ENCODE data around the gene UCKL1.

UCKL1 gene

DNA sequence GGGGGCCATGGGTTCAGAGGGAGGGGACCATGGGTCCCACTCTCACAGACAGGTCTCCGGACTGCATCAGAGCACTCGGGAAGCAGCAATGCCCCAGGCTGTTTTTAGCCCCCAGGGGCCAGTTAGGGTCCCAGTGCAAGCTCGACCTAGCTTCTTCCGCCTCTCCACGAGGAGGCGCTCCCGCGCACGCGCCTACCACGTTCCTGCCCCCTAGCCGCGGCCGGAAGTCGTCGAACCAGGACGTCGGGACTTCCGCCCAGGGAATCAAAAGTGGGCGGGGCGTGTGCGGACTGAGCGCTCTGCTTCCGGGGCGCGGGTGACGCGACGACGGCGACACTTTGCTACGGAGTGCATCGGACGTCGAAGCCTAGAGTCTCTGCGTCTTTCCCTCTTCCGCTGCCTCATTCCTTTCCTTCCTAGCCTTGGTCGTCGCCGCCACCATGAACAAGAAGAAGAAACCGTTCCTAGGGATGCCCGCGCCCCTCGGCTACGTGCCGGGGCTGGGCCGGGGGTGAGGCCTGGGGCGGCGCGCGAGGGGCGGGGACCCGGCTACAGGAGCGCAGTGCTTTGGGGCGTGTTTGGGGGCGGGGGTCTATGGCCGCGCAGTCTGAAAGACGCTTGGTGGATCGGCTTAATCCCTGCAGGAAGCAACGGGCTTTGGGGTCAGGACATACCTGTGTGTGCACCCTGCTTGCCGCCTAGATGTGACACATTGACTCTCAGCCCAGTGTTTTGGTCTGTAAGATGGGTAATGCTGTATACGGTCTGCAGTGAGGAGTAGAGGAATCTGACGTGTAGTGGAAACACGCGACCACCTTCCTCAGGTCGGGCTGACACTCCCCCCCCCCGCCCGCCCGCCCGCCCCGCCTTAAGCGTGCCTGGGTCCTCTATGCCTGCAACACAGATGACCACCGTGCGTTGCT, 24.9 kb upstream of the UCKL1 start, which contains the start of gene PRPF6:
Gene PRPF6, plus strand, starts transcription at position 327 of the 923 bp plus-strand sequence. Its CDS starts 114 bp downstream, at position 441.
- peak within 1 kb of the TSS; percentile 93 for H3K4me3 ChIP-seq (ENCODE audit: low read length)
- DNase-seq (ENCODE audit: low read depth), result peak; percentile 97
- TF ChIP-seq, protein P1, sequence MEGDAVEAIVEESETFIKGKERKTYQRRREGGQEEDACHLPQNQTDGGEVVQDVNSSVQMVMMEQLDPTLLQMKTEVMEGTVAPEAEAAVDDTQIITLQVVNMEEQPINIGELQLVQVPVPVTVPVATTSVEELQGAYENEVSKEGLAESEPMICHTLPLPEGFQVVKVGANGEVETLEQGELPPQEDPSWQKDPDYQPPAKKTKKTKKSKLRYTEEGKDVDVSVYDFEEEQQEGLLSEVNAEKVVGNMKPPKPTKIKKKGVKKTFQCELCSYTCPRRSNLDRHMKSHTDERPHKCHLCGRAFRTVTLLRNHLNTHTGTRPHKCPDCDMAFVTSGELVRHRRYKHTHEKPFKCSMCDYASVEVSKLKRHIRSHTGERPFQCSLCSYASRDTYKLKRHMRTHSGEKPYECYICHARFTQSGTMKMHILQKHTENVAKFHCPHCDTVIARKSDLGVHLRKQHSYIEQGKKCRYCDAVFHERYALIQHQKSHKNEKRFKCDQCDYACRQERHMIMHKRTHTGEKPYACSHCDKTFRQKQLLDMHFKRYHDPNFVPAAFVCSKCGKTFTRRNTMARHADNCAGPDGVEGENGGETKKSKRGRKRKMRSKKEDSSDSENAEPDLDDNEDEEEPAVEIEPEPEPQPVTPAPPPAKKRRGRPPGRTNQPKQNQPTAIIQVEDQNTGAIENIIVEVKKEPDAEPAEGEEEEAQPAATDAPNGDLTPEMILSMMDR (IDR thresholded peaks at IDR 0.05; ENCODE audit: insufficient read depth, low read depth, low read length, missing control alignments), result peak; percentile 78

DNA sequence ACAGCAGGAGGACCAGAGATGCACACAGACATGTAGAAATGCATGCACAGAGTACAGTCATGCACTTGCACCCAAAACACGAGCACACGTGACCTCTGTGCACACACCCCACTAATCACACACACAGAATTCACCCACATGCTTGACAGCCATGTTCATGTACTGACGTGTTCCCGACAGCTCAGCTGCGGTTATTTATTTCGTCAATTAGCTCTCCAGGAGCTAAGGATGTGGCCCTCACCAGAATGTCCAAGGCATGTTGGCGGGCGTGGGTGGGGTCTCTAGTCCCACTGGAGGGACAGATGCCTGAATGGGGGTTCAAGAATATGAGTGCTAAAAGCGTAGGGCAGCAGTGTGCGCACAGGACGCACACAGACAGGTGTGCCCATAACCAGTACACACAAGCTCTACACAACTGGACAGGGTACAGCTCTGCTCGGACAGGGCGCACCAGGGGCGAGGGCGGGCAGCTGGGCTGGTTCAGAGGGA, 24.1 kb upstream of the UCKL1 start:
- TF ChIP-seq, protein P1 (IDR thresholded peaks at IDR 0.05; ENCODE audit: insufficient read depth, low read depth, low read length, missing control alignments), result no peak
- peak; percentile 94 for DNase-seq (ENCODE audit: low read depth)
- peak overlapping the region; percentile 93 for H3K4me3 ChIP-seq (ENCODE audit: low read length)

DNA sequence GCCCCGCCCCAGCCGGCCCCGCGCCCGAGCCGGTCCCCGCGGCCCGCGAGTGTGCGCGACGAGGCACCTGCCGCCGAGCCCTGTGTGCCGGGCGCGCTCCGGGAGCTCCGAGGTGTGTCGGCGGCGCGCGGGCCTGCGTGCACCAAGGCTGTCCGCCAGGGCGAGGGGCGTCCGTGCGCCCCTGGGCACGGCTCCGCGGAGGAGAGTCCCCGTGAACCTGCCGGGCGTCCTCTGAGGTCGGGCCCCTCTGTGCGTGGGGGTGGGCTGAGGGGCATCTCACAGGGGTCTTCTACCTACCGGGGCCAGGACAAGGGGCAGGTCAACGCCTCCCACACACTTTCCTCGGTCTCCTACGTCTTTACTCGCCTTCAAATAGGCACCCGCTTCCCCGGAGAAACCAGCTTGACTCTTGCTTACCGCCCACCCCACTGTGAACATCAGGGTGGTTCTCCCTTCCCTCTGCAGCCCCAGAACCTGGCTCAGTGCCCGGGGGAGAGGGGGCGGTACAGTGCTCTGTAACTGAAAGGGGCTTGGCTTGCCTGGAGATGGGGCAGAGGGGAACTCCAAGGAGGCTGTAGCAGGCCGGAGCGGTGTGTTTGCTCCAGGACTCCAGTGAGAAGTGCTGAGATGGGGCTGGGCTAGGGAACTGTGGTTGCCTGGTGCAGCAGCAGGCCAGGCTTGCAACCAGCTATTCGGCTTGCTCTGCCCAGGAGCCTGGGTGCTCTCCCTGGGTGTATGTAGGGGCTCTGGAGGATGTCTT, 23.5 kb upstream of the UCKL1 start, which contains the start of gene SAMD10:
Gene SAMD10, minus strand, starts transcription at position 86 of the 760 bp plus-strand sequence. CDS start 175 bp downstream, outside the sequence.
- H3K4me3 ChIP-seq (ENCODE audit: low read length), result peak within 1 kb of the TSS; percentile 93
- TF ChIP-seq, protein P1 (IDR thresholded peaks at IDR 0.05; ENCODE audit: insufficient read depth, low read depth, low read length, missing control alignments), result peak; percentile 0
- peak; percentile 42 for DNase-seq (ENCODE audit: low read depth)

DNA sequence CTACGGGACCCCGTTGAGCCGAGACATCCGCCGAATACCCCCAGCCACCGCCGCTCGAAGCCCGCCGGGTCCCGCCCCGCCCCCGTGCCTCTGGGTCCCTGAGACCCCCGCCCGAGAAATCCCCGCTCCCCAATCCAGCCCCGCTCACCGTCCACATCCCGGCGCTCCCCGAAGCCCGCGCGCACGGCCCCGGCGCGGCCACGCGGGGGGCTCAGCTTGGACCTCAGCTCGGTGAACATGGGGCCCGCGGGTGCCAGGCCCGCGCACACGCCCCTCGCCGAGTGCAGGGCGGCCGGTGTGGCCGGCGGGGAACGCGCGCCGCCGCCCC, 23.0 kb upstream of the UCKL1 start:
- H3K4me3 ChIP-seq (ENCODE audit: low read length), result peak overlapping the region; percentile 63
- TF ChIP-seq, protein P1 (IDR thresholded peaks at IDR 0.05; ENCODE audit: insufficient read depth, low read depth, low read length, missing control alignments), result peak; percentile 0
- no peak for DNase-seq (ENCODE audit: low read depth)

DNA sequence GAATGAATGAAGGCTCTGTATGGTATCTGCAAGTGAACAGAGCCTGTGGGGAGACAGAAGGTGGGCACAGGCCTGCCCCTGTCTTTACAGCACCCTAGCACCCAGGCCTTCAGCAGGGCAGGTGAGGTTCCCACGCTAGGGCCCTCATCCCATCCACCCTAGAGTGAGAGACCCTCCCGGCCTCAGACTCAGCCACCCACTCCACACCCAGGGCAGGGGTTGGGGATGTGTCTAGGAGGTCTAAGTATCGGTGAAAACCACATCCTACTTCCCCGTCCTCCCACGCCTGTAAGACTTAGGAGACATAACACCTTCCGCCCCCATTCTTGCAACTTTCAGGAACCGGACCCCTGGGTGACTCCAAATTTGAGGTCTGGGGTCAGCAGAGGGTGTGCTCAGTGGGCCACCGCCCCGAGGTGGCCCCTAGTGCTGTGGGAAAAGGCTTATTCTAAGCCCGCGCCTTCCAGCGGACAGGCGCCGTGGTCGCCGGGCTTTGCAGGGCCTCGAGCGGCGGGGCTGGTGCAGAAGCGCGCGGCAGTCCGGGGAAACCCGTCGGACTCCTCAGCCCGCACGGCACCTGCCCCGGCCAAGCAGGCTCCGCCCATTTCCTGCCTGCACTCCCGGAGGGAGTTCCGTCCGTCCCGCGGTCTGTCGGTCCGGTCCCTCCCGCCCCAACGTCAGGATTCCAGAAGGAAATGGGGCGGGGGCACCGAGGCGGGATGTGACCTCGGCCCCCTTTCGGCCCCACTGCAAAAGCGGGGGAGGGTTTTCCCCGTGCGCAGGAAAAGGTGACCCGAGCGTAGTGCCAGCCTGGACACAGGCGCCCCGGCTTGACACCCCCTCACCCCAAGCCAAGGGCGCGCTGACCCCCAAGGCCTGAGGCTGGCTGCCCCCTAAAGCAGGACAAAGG, 22.4 kb upstream of the UCKL1 start:
- H3K4me3 ChIP-seq (ENCODE audit: low read length), result peak overlapping the region; percentile 63
- DNase-seq (ENCODE audit: low read depth), result peak; percentile 83
- TF ChIP-seq, protein P1 (IDR thresholded peaks at IDR 0.05; ENCODE audit: insufficient read depth, low read depth, low read length, missing control alignments), result no peak

DNA sequence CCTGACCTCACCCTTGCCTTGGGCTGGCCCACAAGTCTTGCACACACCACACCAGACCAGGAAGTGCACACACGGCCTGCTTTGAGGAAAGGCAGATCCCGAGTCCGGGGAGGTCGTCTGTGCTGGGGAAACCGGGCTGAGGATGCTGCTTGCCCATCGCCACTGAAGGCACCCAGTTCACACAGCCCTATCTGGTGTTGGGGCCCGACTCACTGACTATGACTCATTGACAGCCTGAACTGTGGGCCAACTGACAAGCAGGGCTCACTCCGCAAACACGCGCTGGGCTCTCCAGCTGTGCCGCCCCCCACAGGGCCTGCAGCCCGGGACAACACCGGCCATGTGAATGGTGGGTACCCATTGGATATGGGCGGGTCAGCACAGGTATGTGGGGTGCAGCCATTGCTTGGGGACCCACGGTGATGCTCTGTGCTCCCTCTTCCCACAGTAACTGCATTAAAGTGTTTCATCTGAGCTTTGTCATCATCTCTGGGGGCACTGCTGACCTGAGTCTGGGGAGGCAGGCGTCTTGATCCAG, 21.6 kb upstream of the UCKL1 start:
- no peak overlapping the region for H3K4me3 ChIP-seq (ENCODE audit: low read length)
- TF ChIP-seq, protein P1 (IDR thresholded peaks at IDR 0.05; ENCODE audit: insufficient read depth, low read depth, low read length, missing control alignments), result no peak
- DNase-seq (ENCODE audit: low read depth), result peak; percentile 73

All from epithelial cell of esophagus (primary cell).